OCI-LY3 (cell line): ENCODE data around the gene OR11H7.
"Not testable (repeated sequence)": the region's sequence is repeated elsewhere in the genome, so short reads cannot be mapped to it uniquely, and the experiment has no call there.

Experiments
- H2AFZ ChIP-seq: fragments of 200-600, 300-600 bp; shearing (Covaris generic); 2 replicates; pipeline ENCODE4 v1.6.0; 2014; ENCODE audit warnings: antibody characterized with exemption, low read depth, low read length
- H3K27ac ChIP-seq: fragments of 200-600, 300-600 bp; sonication (generic); 2 replicates; pipeline ENCODE4 v1.5.1; 2014; ENCODE audit warnings: mild to moderate bottlenecking, low read length, moderate library complexity, mixed read lengths
- H3K27me3 ChIP-seq: fragments of 200-600, 300-600 bp; sonication (generic); 2 replicates; pipeline ENCODE4 v1.6.1; 2014; ENCODE audit warnings: low read depth, low read length, mixed read lengths
- H3K36me3 ChIP-seq: fragments of 200-600, 300-600 bp; sonication (generic); replicated peaks from 2 replicates; pipeline ENCODE3; 2014; ENCODE audit warnings: low read depth, low read length, mixed read lengths
- H3K4me1 ChIP-seq: fragments of 300-600, 200-600 bp; sonication (generic); 2 replicates; pipeline ENCODE4 v1.6.1; 2014; ENCODE audit warnings: low read length, mixed read lengths
- H3K4me2 ChIP-seq: fragments of 200-600, 300-600 bp; sonication (generic); 2 replicates; pipeline ENCODE4 v1.6.1; 2014; ENCODE audit warnings: low read length, mixed read lengths
- H3K4me3 ChIP-seq: fragments of 300-600, 200-600 bp; sonication (generic); 2 replicates; pipeline ENCODE4 v1.5.1; 2014; ENCODE audit warnings: antibody characterized with exemption, mild to moderate bottlenecking, low read length, moderate library complexity
- H3K79me2 ChIP-seq: fragments of 300-600, 200-600 bp; shearing (Covaris generic); 2 replicates; pipeline ENCODE4 v1.6.1; 2014; ENCODE audit warnings: mild to moderate bottlenecking, low read length, mixed read lengths
- H3K9ac ChIP-seq: fragments of 300-600, 200-600 bp; shearing (Covaris generic); 2 replicates; pipeline ENCODE4 v1.6.0; 2014; ENCODE audit warnings: mild to moderate bottlenecking, low read length, moderate library complexity
- H3K9me3 ChIP-seq: fragments of 200-600, 300-600 bp; shearing (Covaris generic); 2 replicates; pipeline ENCODE4 v1.6.1; 2014; ENCODE audit warnings: low read length, mixed read lengths; ENCODE audit not compliant: insufficient read depth
- H4K20me1 ChIP-seq: fragments of 200-600, 300-600 bp; sonication (generic); 2 replicates; pipeline ENCODE4 v1.6.1; 2016; ENCODE audit warnings: low read length, mixed read lengths; ENCODE audit not compliant: insufficient read depth
- CTCF ChIP-seq: fragments of 200-600, 300-600 bp; sonication (generic); IDR thresholded peaks from 2 replicates; pipeline ENCODE4 v1.5.1; 2014; ENCODE audit warnings: antibody characterized with exemption, low read length, low read depth
- EZH2phosphoT487 ChIP-seq: fragments of 200-600 bp; shearing (Covaris generic); IDR thresholded peaks from 2 replicates; pipeline ENCODE4 v1.6.1; 2018; ENCODE audit warnings: antibody characterized with exemption, mixed run types, low read depth

The OR11H7 gene

GRCh38 chr14:20277409-20277808 is 48.6 kb downstream of the OR11H7 start:
- Histone ChIP-seq H4K20me1 (no peaks in the 10 kb centered on the region), H3K79me2 (no peaks in the 10 kb centered on the region), H3K9me3 (0 out of 2 replicates have a peak, but pooled peaks cover 5% of the 10 kb centered on the region), H3K27me3 (no peaks in the 10 kb centered on the region), H3K27ac (no peak overlapping the region), H3K9ac (no peak overlapping the region), H3K4me2 (no peak overlapping the region), H3K36me3 (peaks cover 38% of the 10 kb centered on the region), H2AFZ (no peak overlapping the region), H3K4me3 (no peak overlapping the region), H3K4me1 (no peaks in the 10 kb centered on the region)
- TF ChIP-seq CTCF (no peak), EZH2phosphoT487 (no peak)

GRCh38 chr14:20278414-20278813 is 49.6 kb downstream of the OR11H7 start:
- Histone ChIP-seq H3K9me3 (0 out of 2 replicates have a peak, but pooled peaks cover 5% of the 10 kb centered on the region), H2AFZ (no peak overlapping the region)

DNA sequence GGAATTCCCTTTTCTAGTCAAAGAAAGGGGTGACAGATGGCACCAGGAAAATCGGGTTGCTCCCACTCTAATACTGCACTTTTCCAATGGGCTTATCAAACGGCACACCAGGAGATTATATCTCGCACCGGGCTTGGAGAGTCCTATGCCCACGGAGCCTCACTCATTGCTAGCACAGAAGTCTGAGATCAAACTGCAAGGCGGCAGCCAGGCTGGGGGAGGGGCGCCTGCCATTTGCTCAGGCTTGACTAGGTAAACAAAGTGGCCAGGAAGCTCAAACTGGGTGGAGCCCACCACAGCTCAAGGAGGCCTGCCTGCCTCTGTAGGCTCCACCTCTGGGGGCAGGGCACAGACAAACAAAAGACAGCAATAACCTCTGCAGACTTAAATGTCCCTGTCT is 51.5 kb downstream of the OR11H7 start:
- H3K9me3 ChIP-seq, H3K9ac ChIP-seq, H3K79me2 ChIP-seq, H2AFZ ChIP-seq, H3K4me1 ChIP-seq, H3K27me3 ChIP-seq, H3K4me3 ChIP-seq, H3K4me2 ChIP-seq, H3K27ac ChIP-seq, H4K20me1 ChIP-seq: not testable (repeated sequence)
- H3K36me3 ChIP-seq: peaks cover 18% of the 10 kb centered on the region

More at GRCh38 chr14:20278414-20278813, 49.6 kb downstream of the OR11H7 start:
- Histone ChIP-seq H3K4me2 (no peak overlapping the region), H4K20me1 (no peaks in the 10 kb centered on the region), H3K79me2 (no peaks in the 10 kb centered on the region), H3K9ac (no peak overlapping the region), H3K27me3 (no peaks in the 10 kb centered on the region), H3K4me3 (no peak overlapping the region), H3K36me3 (peaks cover 35% of the 10 kb centered on the region), H3K4me1 (no peaks in the 10 kb centered on the region), H3K27ac (no peak overlapping the region)
- TF ChIP-seq EZH2phosphoT487 (no peak), CTCF (no peak)
